MM.1S (cell line): ENCODE measurements around the gene ITM2C.
A peak's percentile ranks its signal among the peaks of the same experiment; 100 is the strongest.

Experiments
- DNase-seq: peaks from one replicate; pipeline ENCODE4 v3.0.0-alpha.2; 2015
- H2AFZ ChIP-seq: fragments of 300-600 bp; sonication (generic); 2 replicates; pipeline ENCODE4 v1.6.0; 2016; ENCODE audit warnings: antibody characterized with exemption, low read length
- H3F3A ChIP-seq: fragments of 300-600 bp; sonication (generic); 2 replicates; pipeline ENCODE4 v1.6.1; 2016; ENCODE audit warnings: mild to moderate bottlenecking, antibody characterized with exemption, low read length, moderate library complexity, mixed read lengths; ENCODE audit not compliant: insufficient read depth
- H3K27ac ChIP-seq: fragments of 300-600 bp; sonication (generic); 2 replicates; pipeline ENCODE4 v1.5.1; 2016; ENCODE audit warnings: mild to moderate bottlenecking, low read length
- H3K27me3 ChIP-seq: fragments of 300-600 bp; sonication (generic); replicated peaks from 2 replicates; pipeline ENCODE4 v1.6.0; 2016; ENCODE audit warnings: low read length; ENCODE audit not compliant: insufficient read depth
- H3K36me3 ChIP-seq: fragments of 300-600 bp; sonication (generic); replicated peaks from 2 replicates; pipeline ENCODE4 v1.6.1; 2016; ENCODE audit warnings: mild to moderate bottlenecking, low read length, mixed read lengths; ENCODE audit not compliant: insufficient read depth
- H3K4me1 ChIP-seq: fragments of 300-600 bp; sonication (generic); 2 replicates; pipeline ENCODE4 v1.6.1; 2016; ENCODE audit warnings: low read length, mixed read lengths
- H3K4me2 ChIP-seq: fragments of 300-600 bp; sonication (generic); 2 replicates; pipeline ENCODE4 v1.6.0; 2016; ENCODE audit warnings: low read depth, low read length
- H3K4me3 ChIP-seq: fragments of 300-600 bp; sonication (generic); 2 replicates; pipeline ENCODE4 v1.5.1; 2016; ENCODE audit warnings: low read length, mixed read lengths
- H3K79me2 ChIP-seq: fragments of 300-600 bp; sonication (generic); 2 replicates; pipeline ENCODE4 v1.6.1; 2016; ENCODE audit warnings: mixed run types, low read length, mixed read lengths
- H3K9ac ChIP-seq: fragments of 300-600 bp; sonication (generic); 2 replicates; pipeline ENCODE4 v1.6.1; 2016; ENCODE audit warnings: low read length, mixed read lengths
- H3K9me2 ChIP-seq: fragments of 300-600 bp; sonication (generic); replicated peaks from 2 replicates; pipeline ENCODE4 v1.6.1; 2016; ENCODE audit warnings: mild to moderate bottlenecking, low read length, mixed read lengths; ENCODE audit not compliant: insufficient read depth
- H3K9me3 ChIP-seq: fragments of 300-600 bp; sonication (generic); replicated peaks from 2 replicates; pipeline ENCODE4 v1.6.1; 2016; ENCODE audit warnings: mild to moderate bottlenecking, low read length, mixed read lengths; ENCODE audit not compliant: insufficient read depth
- H4K20me1 ChIP-seq: fragments of 300-600 bp; sonication (generic); 2 replicates; pipeline ENCODE4 v1.6.1; 2016; ENCODE audit warnings: mild to moderate bottlenecking, low read length, moderate library complexity, mixed read lengths; ENCODE audit not compliant: insufficient read depth
- EZH2 ChIP-seq: fragments of 300-600 bp; sonication (generic); optimal IDR thresholded peaks from 2 replicates; pipeline ENCODE3; 2017; ENCODE audit warnings: low read depth, mild to moderate bottlenecking, antibody characterized with exemption, low read length, mixed read lengths
- EZH2phosphoT487 ChIP-seq: fragments of 300-600 bp; sonication (generic); IDR thresholded peaks from 2 replicates; pipeline ENCODE4 v1.6.1; 2018; ENCODE audit warnings: antibody characterized with exemption, low read length
- TF ChIP-seq, protein P1 (sequence below): fragments of 300-600 bp; sonication (generic); IDR thresholded peaks from 2 replicates; pipeline ENCODE4 v1.5.1; 2016; ENCODE audit warnings: antibody characterized with exemption, low read length, mixed read lengths

The ITM2C gene

DNA sequence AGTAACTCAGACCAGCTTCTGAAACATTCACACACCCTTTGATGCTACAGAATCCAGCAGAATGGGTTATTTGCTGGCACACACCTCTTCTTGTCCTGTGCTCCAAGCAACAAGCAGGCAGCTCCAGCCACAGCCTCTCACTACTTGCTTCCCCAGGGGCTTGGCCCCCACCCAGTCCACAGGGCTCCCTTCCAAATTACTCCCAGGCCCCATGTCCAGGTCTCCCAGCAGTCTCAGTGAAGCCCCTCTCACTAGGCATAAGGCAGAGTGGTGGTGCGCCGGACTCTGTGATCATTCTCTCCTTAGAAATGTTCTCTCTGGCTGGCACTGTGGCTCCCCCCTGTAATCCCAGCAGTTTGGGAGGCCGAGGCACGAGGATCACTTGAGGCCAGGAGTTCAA, 25.9 kb downstream of the ITM2C start:
- no peak overlapping the region for H3K4me3 ChIP-seq
- no peaks in the 10 kb centered on the region for H3K36me3 ChIP-seq
- peaks cover 56% of the 10 kb centered on the region for H3K4me1 ChIP-seq
- H3K9me3 ChIP-seq: no peaks in the 10 kb centered on the region
- no peaks in the 10 kb centered on the region for H3K9me2 ChIP-seq
- H3K27me3 ChIP-seq: no peaks in the 10 kb centered on the region
- H3K79me2 ChIP-seq: peaks cover 11% of the 10 kb centered on the region
- H3K27ac ChIP-seq: peak overlapping the region; percentile 92; the same call in 1 of the 2 replicates
- TF ChIP-seq EZH2phosphoT487 (no peak), EZH2 (no peak)
- TF ChIP-seq, protein P1, sequence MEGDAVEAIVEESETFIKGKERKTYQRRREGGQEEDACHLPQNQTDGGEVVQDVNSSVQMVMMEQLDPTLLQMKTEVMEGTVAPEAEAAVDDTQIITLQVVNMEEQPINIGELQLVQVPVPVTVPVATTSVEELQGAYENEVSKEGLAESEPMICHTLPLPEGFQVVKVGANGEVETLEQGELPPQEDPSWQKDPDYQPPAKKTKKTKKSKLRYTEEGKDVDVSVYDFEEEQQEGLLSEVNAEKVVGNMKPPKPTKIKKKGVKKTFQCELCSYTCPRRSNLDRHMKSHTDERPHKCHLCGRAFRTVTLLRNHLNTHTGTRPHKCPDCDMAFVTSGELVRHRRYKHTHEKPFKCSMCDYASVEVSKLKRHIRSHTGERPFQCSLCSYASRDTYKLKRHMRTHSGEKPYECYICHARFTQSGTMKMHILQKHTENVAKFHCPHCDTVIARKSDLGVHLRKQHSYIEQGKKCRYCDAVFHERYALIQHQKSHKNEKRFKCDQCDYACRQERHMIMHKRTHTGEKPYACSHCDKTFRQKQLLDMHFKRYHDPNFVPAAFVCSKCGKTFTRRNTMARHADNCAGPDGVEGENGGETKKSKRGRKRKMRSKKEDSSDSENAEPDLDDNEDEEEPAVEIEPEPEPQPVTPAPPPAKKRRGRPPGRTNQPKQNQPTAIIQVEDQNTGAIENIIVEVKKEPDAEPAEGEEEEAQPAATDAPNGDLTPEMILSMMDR: no peak
- no peak for DNase-seq
- no peak overlapping the region for H2AFZ ChIP-seq
- no peaks in the 10 kb centered on the region for H4K20me1 ChIP-seq
- peak overlapping the region; percentile 56; the same call in 1 of the 2 replicates for H3K4me2 ChIP-seq
- peaks cover 36% of the 10 kb centered on the region for H3F3A ChIP-seq
- H3K9ac ChIP-seq: no peak overlapping the region

DNA sequence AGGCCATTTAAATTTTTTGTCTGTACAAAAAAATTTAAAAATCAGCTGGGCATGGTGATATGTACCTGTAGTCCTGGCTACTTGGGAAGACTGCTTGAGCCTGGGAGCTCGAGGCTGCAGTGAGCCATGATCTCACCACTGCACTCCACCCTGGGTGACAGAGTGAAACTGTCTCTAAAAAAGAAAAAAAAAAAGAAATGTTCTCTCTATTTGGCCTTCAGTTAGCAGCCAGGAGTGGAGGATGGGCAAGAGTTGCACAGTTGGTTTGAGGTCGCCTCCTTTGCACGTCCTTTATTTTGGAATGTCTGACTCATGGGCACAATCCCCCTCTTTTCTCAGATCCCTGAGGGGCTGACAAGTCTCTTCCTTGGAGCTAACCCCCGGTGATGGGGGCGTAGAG, 26.3 kb downstream of the ITM2C start:
- Histone ChIP-seq H3K4me3 (peak overlapping the region; percentile 20; the same call in 1 of the 2 replicates), H3K27me3 (no peaks in the 10 kb centered on the region), H3K9me2 (no peaks in the 10 kb centered on the region), H3K9me3 (no peaks in the 10 kb centered on the region), H3K9ac (peak overlapping the region; percentile 28; the same call in 1 of the 2 replicates), H3K36me3 (no peaks in the 10 kb centered on the region), H3F3A (peaks cover 36% of the 10 kb centered on the region), H4K20me1 (no peaks in the 10 kb centered on the region), H3K4me2 (peak overlapping the region; percentile 56; the same call in 1 of the 2 replicates), H3K4me1 (peaks cover 56% of the 10 kb centered on the region), H2AFZ (no peak overlapping the region; the same call in 1 of the 2 replicates), H3K79me2 (peaks cover 11% of the 10 kb centered on the region), H3K27ac (peak overlapping the region; percentile 92; the same call in 1 of the 2 replicates)
- DNase-seq: peak; percentile 49
- no peak for TF ChIP-seq EZH2
- no peak for TF ChIP-seq EZH2phosphoT487
- TF ChIP-seq, protein P1: no peak

DNA sequence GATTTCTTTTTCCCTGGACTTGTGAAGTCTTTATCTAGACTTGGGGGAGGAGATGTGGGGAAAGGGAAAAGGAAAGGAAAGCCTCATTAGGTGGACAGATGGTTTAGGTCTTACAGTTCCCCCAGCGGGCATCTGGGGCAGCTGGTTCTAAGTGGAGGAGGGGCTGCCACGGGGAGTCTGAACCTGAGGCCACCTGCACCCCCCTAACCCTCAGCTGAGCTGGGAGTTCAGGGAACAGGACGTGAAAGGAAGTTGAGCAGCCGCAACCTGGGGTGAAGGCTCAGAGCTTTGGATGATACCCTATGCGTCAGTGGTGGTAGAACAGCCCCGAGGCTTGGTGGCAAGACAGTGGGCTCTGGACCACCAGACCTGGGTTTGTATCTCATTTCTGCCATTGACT, 26.8 kb downstream of the ITM2C start:
- H3K4me1 ChIP-seq: peaks cover 54% of the 10 kb centered on the region
- H3K9ac ChIP-seq: peak overlapping the region; percentile 28; the same call in 1 of the 2 replicates
- no peak for DNase-seq
- H3K4me3 ChIP-seq: peak overlapping the region; percentile 20; the same call in 1 of the 2 replicates
- no peaks in the 10 kb centered on the region for H3K9me2 ChIP-seq
- peaks cover 36% of the 10 kb centered on the region for H3F3A ChIP-seq
- H3K4me2 ChIP-seq: peak overlapping the region; percentile 56; the same call in 1 of the 2 replicates
- no peaks in the 10 kb centered on the region for H3K36me3 ChIP-seq
- no peaks in the 10 kb centered on the region for H3K27me3 ChIP-seq
- no peaks in the 10 kb centered on the region for H3K9me3 ChIP-seq
- no peaks in the 10 kb centered on the region for H4K20me1 ChIP-seq
- H2AFZ ChIP-seq: no peak overlapping the region; the same call in 1 of the 2 replicates
- TF ChIP-seq, protein P1: no peak
- TF ChIP-seq EZH2 (no peak), EZH2phosphoT487 (no peak)
- H3K79me2 ChIP-seq: peaks cover 11% of the 10 kb centered on the region
- H3K27ac ChIP-seq: peak overlapping the region; percentile 92; the same call in 1 of the 2 replicates
